HG03066 (cell line): ENCODE results near the gene ACOXL.
A peak's percentile ranks its signal among the peaks of the same experiment; 100 is the strongest.
"Not testable (repeated sequence)": the region's sequence is repeated elsewhere in the genome, so short reads cannot be mapped to it uniquely, and the experiment has no call there.

Experiments
- ATAC-seq: cut with Tn5 transposase; IDR thresholded peaks from one replicate; pipeline ENCODE4 v1.9.1; 2021; ENCODE audit warnings: low read depth; ENCODE audit not compliant: unreplicated experiment

ACOXL gene

GRCh38 chr2:110851531-110851930 is 119.2 kb downstream of the ACOXL start:
- ATAC-seq, result no peak

- no peak for ATAC-seq
Observed at GRCh38 chr2:110852051-110852450, 119.7 kb downstream of the ACOXL start.

GRCh38 chr2:110852541-110853263 is 120.3 kb downstream of the ACOXL start:
- ATAC-seq, result no peak

GRCh38 chr2:110853516-110853915 is 121.1 kb downstream of the ACOXL start:
- ATAC-seq, result no peak

GRCh38 chr2:110853948-110854347 is 121.6 kb downstream of the ACOXL start:
- no peak for ATAC-seq

- ATAC-seq, result no peak
Observed at GRCh38 chr2:110854355-110855081, 122.1 kb downstream of the ACOXL start.

GRCh38 chr2:110855841-110856240 is 123.5 kb downstream of the ACOXL start:
- not testable (repeated sequence) for ATAC-seq

GRCh38 chr2:110858135-110858725 is 125.9 kb downstream of the ACOXL start:
- peak; percentile 79 for ATAC-seq

DNA sequence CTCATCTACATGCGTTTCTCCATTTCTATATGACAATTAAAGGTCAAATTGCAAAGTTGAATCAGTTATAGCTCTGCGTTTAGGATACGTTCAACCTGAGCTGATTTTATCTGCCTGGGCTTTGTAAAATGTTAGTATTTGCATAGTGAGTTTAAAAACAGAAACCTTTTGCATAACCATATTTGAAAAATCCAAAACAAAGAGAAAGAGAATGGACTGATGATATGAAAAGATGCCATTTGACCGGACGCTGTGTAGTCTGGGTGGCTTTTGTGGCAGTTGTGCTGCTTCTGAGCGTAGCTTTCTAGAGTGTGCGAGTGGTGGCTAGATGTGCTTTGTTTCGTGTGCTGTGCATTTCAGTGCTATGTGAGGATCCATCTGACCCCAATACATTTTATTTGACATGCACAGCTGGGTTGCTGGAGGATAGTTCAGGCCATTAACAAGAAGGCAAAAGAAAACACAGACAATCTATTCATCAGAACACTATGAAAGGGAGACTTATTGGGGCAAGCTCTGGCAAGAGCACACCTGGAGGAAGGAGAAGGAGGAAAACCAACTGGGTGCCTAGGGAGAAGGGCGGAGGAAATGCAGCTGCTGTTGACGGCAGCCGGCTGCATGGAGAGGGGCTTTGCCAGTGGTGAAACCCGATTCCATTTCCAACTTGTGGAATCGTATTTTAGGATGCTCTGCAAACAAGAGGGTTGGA is 126.8 kb downstream of the ACOXL start:
- no peak for ATAC-seq

DNA sequence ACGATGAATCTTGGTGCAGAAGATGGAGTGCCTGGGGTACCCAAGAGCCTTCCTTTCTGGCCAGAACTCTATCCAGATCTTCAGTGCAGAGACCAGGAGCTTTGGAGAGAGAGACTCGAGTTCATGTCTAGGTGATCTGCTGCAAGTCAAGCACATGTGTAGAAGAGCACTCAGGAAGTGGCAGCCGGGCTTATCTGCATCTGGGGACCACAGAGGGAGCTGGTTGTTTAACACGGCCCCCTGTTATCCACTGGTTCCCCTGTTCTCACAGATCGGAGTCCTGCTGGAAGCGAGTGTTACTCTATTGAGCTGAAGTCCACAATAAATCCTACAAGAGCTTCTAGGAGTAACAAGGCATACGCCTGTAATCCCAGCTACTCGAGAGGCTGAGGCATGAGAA is 128.3 kb downstream of the ACOXL start:
- no peak for ATAC-seq

DNA sequence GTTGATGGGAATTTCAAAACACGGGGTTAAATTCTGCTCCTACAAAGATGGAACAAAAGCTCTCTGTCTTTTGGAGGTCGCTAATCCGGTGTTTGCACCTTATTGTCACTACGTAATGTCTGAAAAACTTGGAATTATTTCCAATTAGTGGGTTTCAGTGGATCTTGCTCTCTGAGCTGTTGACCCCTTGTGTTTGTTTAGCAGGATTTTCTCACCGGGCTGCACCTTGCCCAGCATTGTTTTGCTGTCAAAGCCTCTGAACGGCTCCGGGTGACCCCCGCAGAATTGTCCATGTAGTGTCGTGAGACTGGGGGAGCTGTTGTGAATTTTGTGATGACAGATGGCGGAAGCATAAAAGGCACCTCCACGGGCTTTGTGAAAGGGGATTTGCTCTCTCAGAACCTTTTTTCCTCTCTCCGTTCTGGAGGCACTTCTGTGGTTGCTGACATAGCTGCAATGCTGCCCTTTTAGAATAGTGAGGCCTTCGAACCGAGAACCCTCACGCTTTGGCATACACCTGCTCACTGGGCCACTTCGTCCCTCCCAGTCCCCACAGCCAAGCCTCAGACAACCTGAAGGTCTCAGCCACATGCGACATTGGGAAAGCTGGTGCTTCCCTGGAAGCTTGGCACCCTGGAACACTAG is 129.4 kb downstream of the ACOXL start:
- no peak for ATAC-seq

DNA sequence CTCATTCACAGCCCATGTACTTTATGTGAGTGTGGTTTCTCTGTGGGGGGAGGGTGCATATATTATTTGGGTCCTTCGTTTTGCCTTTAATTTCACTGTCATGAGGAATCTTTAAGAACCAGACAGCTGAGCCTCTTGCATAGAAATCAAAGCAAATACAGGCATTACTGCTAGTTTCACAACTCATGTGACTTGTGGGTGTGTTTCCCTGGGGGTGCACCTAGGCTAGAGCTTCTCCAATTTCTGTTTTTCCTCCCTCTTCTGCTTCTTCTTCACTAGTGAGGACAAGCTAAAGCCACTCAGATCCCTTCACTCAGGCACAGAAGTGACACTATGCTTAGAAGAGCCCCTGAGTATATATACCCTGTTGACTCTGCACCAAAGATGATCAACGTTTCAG is 131.4 kb downstream of the ACOXL start:
- no peak for ATAC-seq

- no peak for ATAC-seq
Observed at GRCh38 chr2:110864176-110864575, 131.8 kb downstream of the ACOXL start.

DNA sequence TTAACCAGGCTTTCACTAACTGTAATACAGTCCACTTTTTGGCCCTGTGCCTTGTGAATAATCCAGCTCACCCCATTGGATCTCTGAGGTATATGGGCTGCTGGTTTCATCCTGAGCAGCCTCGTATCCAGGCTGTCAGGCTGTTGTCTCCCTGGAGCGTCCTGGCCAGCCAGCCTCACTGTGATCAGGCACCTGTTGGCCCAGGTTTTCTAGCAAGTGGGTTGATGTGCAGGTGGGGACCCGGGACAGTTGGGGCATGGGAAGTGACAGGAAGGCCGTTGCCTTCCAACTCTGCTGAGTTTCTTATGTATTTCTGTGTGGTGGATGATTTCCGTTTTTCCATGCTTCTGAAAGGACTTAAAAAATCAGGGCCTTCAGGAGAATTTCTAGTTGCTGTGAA is 132.4 kb downstream of the ACOXL start:
- no peak for ATAC-seq

GRCh38 chr2:110865188-110865587 is 132.8 kb downstream of the ACOXL start:
- peak; percentile 92 for ATAC-seq

GRCh38 chr2:110866045-110866444 is 133.7 kb downstream of the ACOXL start:
- ATAC-seq, result no peak

DNA sequence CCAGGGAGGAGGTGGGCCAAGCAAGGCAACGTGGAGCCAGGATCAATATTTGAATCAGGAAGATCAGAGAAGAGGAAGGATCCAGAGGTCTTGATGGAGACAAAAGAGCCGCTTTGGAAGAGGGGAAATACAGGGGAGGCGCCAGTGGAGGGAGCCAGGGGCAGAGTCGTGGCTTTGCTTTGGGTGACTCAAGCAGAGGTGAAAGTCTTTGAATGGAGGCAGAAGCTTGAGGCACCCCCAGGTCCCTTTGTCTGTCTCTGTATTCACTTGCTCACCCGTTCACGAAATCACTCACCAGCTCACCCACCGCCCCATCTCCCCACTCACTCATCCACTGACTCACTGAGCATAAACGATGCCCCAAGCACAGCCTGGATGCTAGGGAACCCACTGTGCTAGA is 134.1 kb downstream of the ACOXL start:
- no peak for ATAC-seq

DNA sequence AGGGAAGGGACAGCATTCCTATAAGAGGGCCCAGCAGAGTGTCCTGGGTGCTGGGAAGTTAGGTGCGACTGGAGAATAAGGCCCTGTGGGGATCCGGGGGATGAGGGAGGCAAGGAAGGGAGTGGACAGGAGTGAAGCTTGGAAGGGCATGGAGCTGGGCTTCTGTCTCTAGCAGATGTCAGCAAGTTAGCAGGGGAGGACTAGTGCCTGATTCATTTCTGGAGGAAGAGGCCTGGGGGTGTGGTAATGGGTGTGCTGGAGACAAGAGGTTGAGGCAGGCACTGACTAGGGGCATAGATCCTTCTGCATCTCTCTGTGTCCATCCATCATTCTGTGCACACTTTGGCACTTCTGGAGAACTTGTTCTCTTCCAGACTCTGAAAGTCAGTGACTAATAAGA is 134.7 kb downstream of the ACOXL start:
- ATAC-seq, result no peak

DNA sequence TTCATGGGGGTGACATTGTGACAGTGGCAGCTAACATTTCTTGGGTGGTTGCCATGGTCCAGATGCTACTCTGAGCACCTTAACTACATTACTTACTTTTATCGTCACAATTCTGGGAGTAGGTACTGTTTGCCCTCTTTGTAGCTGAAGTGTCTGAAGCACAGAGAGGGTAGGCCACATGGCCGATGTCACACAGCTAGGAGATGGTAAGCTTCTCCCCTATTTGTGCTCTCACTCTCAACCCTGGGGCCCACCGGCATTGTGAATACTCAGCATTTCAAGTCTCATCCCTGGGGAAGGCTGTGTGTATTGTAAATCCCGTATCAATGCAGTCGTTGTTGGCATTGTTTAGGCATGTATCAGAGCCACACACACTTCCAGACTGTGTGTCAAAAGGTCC is 136.6 kb downstream of the ACOXL start:
- no peak for ATAC-seq
